Thoracic aorta (tissue), 2 donors: Measurements from ENCODE around the gene TARBP2. TPM values are rescaled to one million over a fixed set of nuclear protein-coding genes. Genes with fewer than 3 reads are reported as not detected.

Source experiments
- ATAC-seq: fragments of 150-250 bp; one replicate; pipeline ENCODE4 v1.8.0; 2017; ENCODE audit warnings: low read depth; ENCODE audit not compliant: insufficient number of reproducible peaks, low FRiP score
- DNase-seq: peaks from one replicate; pipeline ENCODE4 v3.0.0-alpha.2; 2020; ENCODE audit warnings: low spot score
- H3K27ac ChIP-seq, 2 donors: fragments of 200-600 bp; sonication (generic); 1 replicate in 1 of 2; 2 replicates in 1 of 2; pipeline ENCODE4 v1.5.1; 2016; ENCODE audit warnings: mild to moderate bottlenecking in 2 of 2, moderate library complexity in 2 of 2
- H3K27me3 ChIP-seq: fragments of 200-600 bp; sonication (generic); replicated peaks from 2 replicates; pipeline ENCODE4 v1.6.0; 2016; ENCODE audit warnings: mild to moderate bottlenecking; ENCODE audit not compliant: insufficient read depth
- H3K36me3 ChIP-seq: fragments of 200-600 bp; sonication (generic); one replicate; pipeline ENCODE4 v1.5.1; 2016
- H3K4me1 ChIP-seq, 2 donors: fragments of 200-600 bp; sonication (generic); 1 replicate in 1 of 2; 2 replicates in 1 of 2; pipeline versions ENCODE4 v1.5.1 to v1.6.0; 2016; ENCODE audit warnings: low read depth in 2 of 2, mild to moderate bottlenecking in 1 of 2; ENCODE audit not compliant: control insufficient read depth in 1 of 2
- H3K4me3 ChIP-seq: fragments of 200-600 bp; sonication (generic); 2 replicates; pipeline ENCODE4 v1.5.1; 2016; ENCODE audit warnings: mild to moderate bottlenecking
- H3K9me3 ChIP-seq: fragments of 200-600 bp; sonication (generic); 2 replicates; pipeline ENCODE4 v1.5.1; 2016
- CTCF ChIP-seq: fragments of 200-600 bp; sonication (generic); IDR thresholded peaks from one replicate; pipeline ENCODE4 v1.5.1; 2019; ENCODE audit warnings: antibody characterized with exemption
- total RNA-seq, 2 donors: library from RNA; depleted of rRNA; stranded (reverse); fragments of >200 nt; gene quantifications; one replicate each; pipeline versions ENCODE4 v1.1.0 to v1.2.3, GENCODE V29; 2016

Gene TARBP2
- total RNA-seq, 2 donors from 2014 or later = 14.2 to 27.7 TPM

DNA sequence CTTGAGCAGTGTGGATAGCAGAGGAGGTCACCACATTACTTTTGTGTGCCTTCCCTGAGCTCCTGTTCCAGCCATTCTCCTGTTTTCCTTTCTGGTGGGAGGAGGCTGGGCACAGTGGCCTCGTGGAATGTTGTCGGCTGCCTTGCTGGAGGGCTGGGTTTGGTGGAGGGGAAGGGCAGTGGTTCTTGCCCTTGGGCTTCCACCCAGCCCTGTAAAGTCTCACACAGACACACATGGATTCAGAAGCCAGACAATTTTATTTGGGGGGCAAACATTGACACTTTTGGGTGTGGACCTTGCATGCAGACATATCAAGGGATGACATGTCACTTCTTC, 5.3 kb downstream of the TARBP2 start:
- H3K27me3 ChIP-seq = no peaks in the 10 kb centered on the region
- ATAC-seq (no peak), DNase-seq (no peak)
- H3K4me1 ChIP-seq = peaks cover 31 to 74% of the 10 kb centered on the region in 2 donors
- no peaks in the 10 kb centered on the region for H3K9me3 ChIP-seq
- no peak overlapping the region for H3K4me3 ChIP-seq
- H3K36me3 ChIP-seq = peaks cover 6% of the 10 kb centered on the region
- H3K27ac ChIP-seq = peak overlapping the region; percentile 70 to 99
- TF ChIP-seq CTCF = no peak

- no peaks in the 10 kb centered on the region for H3K27me3 ChIP-seq
- no peak for DNase-seq
- TF ChIP-seq CTCF = no peak
- peak within 1 kb of the TSS; percentile 15 for H3K4me3 ChIP-seq
- no peak for ATAC-seq
- peaks cover 25 to 68% of the 10 kb centered on the region in 2 donors for H3K4me1 ChIP-seq
- H3K36me3 ChIP-seq = peaks cover 13% of the 10 kb centered on the region
- H3K9me3 ChIP-seq = no peaks in the 10 kb centered on the region
- H3K27ac ChIP-seq = peak within 1 kb of the TSS; percentile 70 to 99
Observed at GRCh38 chr12:53506881-53507602, 6.0 kb downstream of the TARBP2 start, which contains the start of gene NPFF. TSS of gene NPFF (minus strand) at chr12:53507484. CDS start at chr12:53507474, 10 bp downstream.

DNA sequence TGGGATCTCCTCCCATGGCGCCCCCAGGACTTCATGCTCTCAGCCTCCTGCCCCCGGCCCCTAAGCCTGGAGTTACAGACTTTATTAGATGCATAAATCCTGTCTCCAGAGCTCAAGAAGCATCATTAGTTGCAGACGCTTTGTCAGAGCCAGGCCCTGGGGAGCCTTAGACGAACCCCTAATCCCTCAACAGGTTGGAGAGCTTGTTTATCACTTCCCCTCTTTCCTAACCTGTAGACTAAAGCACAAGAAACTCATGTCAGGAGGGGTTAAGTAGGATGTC, 6.5 kb downstream of the TARBP2 start:
- H3K9me3 ChIP-seq = no peaks in the 10 kb centered on the region
- DNase-seq = no peak
- no peak for TF ChIP-seq CTCF
- no peak for ATAC-seq
- peaks cover 21 to 63% of the 10 kb centered on the region in 2 donors for H3K4me1 ChIP-seq
- no peak overlapping the region for H3K4me3 ChIP-seq
- no peaks in the 10 kb centered on the region for H3K27me3 ChIP-seq
- H3K36me3 ChIP-seq = peaks cover 18% of the 10 kb centered on the region
- H3K27ac ChIP-seq = peak overlapping the region; percentile 20 to 99

DNA sequence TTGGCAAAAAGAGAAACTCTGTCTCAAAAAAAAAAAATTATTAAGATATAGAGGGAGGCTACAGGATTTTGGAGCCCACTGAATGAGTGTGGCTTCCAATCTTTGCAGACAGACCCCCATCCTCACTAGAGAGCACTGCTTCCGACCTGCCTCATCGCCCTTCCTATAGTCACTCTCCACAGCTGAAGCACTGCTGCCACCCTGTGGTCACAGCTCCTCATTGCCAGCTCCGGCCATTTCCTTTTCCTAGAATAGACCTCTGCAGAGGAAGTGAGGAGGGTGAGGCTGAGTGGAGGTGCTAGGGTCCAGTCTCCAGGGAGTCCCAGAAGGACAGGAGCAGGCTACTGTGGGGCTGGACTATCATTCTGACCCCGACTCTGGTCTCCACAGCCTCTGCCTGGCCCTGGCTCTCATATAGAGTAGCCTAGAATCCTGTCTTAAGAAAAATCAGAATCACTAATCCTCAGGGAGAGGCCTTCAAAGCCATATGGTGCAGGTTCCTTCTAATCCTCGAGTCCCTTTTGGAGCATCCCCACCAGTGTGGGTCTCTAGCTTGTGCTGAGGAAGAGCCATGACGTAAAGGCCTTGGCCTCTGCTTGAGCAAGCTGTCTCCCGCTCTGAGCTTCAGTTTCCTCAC, 7.6 kb downstream of the TARBP2 start:
- no peaks in the 10 kb centered on the region for H3K9me3 ChIP-seq
- H3K27ac ChIP-seq = peak overlapping the region; percentile 31 to 55
- peaks cover 25% of the 10 kb centered on the region for H3K36me3 ChIP-seq
- peak; percentile 90 for TF ChIP-seq CTCF
- no peaks in the 10 kb centered on the region for H3K27me3 ChIP-seq
- H3K4me1 ChIP-seq = peaks cover 14 to 53% of the 10 kb centered on the region in 2 donors
- peak overlapping the region; percentile 15 for H3K4me3 ChIP-seq
- peak; percentile 50 for DNase-seq
- peak; percentile 26 for ATAC-seq

DNA sequence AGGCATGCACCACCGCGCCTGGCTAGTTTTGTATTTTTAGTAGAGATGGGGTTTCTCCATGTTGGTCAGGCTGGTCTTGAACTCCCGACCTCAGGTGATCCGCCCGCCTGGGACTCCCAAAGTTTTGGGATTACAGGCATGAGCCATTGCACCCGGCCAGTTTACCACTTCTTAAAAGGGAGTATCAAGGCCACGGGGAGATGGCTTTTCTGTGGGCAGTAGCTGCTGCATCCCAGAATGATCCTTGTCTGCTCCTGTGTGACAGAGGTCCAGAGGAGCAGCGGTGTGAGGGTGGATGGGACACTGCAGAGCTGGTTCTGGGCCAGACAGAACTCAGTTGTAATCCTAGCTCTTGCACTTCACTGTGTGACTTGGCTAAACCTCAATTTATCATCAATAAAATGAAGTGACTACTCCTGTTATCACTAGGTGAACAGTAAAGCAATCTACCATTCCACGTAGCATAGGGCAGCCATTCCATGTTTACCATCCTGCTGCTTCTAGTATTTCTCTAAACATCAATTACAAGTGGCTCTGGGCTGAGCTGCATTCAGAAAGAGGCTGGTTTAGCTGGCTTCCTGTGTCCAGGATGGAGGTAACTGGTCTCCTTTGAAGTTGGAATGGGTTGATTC, 9.2 kb downstream of the TARBP2 start:
- H3K27ac ChIP-seq = no peak overlapping the region
- peaks cover 14 to 44% of the 10 kb centered on the region in 2 donors for H3K4me1 ChIP-seq
- no peak for TF ChIP-seq CTCF
- DNase-seq (no peak), ATAC-seq (no peak)
- H3K27me3 ChIP-seq = no peaks in the 10 kb centered on the region
- peaks cover 37% of the 10 kb centered on the region for H3K36me3 ChIP-seq
- no peaks in the 10 kb centered on the region for H3K9me3 ChIP-seq
- H3K4me3 ChIP-seq = no peak overlapping the region
